OCI-LY3 (cell line): ENCODE data around the gene ERC2.

ENCODE experiments used
- H2AFZ ChIP-seq: fragments of 200-600, 300-600 bp; shearing (Covaris generic); 2 replicates; pipeline ENCODE4 v1.6.0; 2014; ENCODE audit warnings: antibody characterized with exemption, low read depth, low read length
- H3K27ac ChIP-seq: fragments of 200-600, 300-600 bp; sonication (generic); 2 replicates; pipeline ENCODE4 v1.5.1; 2014; ENCODE audit warnings: mild to moderate bottlenecking, low read length, moderate library complexity, mixed read lengths
- H3K27me3 ChIP-seq: fragments of 200-600, 300-600 bp; sonication (generic); 2 replicates; pipeline ENCODE4 v1.6.1; 2014; ENCODE audit warnings: low read depth, low read length, mixed read lengths
- H3K36me3 ChIP-seq: fragments of 200-600, 300-600 bp; sonication (generic); replicated peaks from 2 replicates; pipeline ENCODE3; 2014; ENCODE audit warnings: low read depth, low read length, mixed read lengths
- H3K4me1 ChIP-seq: fragments of 300-600, 200-600 bp; sonication (generic); 2 replicates; pipeline ENCODE4 v1.6.1; 2014; ENCODE audit warnings: low read length, mixed read lengths
- H3K4me2 ChIP-seq: fragments of 200-600, 300-600 bp; sonication (generic); 2 replicates; pipeline ENCODE4 v1.6.1; 2014; ENCODE audit warnings: low read length, mixed read lengths
- H3K4me3 ChIP-seq: fragments of 300-600, 200-600 bp; sonication (generic); 2 replicates; pipeline ENCODE4 v1.5.1; 2014; ENCODE audit warnings: antibody characterized with exemption, mild to moderate bottlenecking, low read length, moderate library complexity
- H3K79me2 ChIP-seq: fragments of 300-600, 200-600 bp; shearing (Covaris generic); 2 replicates; pipeline ENCODE4 v1.6.1; 2014; ENCODE audit warnings: mild to moderate bottlenecking, low read length, mixed read lengths
- H3K9ac ChIP-seq: fragments of 300-600, 200-600 bp; shearing (Covaris generic); 2 replicates; pipeline ENCODE4 v1.6.0; 2014; ENCODE audit warnings: mild to moderate bottlenecking, low read length, moderate library complexity
- H3K9me3 ChIP-seq: fragments of 200-600, 300-600 bp; shearing (Covaris generic); 2 replicates; pipeline ENCODE4 v1.6.1; 2014; ENCODE audit warnings: low read length, mixed read lengths; ENCODE audit not compliant: insufficient read depth
- H4K20me1 ChIP-seq: fragments of 200-600, 300-600 bp; sonication (generic); 2 replicates; pipeline ENCODE4 v1.6.1; 2016; ENCODE audit warnings: low read length, mixed read lengths; ENCODE audit not compliant: insufficient read depth
- EZH2phosphoT487 ChIP-seq: fragments of 200-600 bp; shearing (Covaris generic); IDR thresholded peaks from 2 replicates; pipeline ENCODE4 v1.6.1; 2018; ENCODE audit warnings: antibody characterized with exemption, mixed run types, low read depth
- TF ChIP-seq, protein P1 (sequence below): fragments of 200-600, 300-600 bp; sonication (generic); IDR thresholded peaks from 2 replicates; pipeline ENCODE4 v1.5.1; 2014; ENCODE audit warnings: antibody characterized with exemption, low read length, low read depth

ERC2 gene

GRCh38 chr3:55523471-55523870, 944.8 kb downstream of the ERC2 start:
- Histone ChIP-seq H3K9me3 (no peaks in the 10 kb centered on the region), H3K4me3 (no peak overlapping the region), H3K27ac (no peak overlapping the region), H3K9ac (no peak overlapping the region), H4K20me1 (no peaks in the 10 kb centered on the region), H3K79me2 (no peaks in the 10 kb centered on the region), H3K4me2 (no peak overlapping the region), H2AFZ (no peak overlapping the region), H3K36me3 (no peaks in the 10 kb centered on the region), H3K27me3 (0 out of 2 replicates have a peak, but pooled peaks cover 5% of the 10 kb centered on the region), H3K4me1 (no peaks in the 10 kb centered on the region)
- TF ChIP-seq, protein P1, sequence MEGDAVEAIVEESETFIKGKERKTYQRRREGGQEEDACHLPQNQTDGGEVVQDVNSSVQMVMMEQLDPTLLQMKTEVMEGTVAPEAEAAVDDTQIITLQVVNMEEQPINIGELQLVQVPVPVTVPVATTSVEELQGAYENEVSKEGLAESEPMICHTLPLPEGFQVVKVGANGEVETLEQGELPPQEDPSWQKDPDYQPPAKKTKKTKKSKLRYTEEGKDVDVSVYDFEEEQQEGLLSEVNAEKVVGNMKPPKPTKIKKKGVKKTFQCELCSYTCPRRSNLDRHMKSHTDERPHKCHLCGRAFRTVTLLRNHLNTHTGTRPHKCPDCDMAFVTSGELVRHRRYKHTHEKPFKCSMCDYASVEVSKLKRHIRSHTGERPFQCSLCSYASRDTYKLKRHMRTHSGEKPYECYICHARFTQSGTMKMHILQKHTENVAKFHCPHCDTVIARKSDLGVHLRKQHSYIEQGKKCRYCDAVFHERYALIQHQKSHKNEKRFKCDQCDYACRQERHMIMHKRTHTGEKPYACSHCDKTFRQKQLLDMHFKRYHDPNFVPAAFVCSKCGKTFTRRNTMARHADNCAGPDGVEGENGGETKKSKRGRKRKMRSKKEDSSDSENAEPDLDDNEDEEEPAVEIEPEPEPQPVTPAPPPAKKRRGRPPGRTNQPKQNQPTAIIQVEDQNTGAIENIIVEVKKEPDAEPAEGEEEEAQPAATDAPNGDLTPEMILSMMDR, result no peak
- no peak for TF ChIP-seq EZH2phosphoT487

DNA sequence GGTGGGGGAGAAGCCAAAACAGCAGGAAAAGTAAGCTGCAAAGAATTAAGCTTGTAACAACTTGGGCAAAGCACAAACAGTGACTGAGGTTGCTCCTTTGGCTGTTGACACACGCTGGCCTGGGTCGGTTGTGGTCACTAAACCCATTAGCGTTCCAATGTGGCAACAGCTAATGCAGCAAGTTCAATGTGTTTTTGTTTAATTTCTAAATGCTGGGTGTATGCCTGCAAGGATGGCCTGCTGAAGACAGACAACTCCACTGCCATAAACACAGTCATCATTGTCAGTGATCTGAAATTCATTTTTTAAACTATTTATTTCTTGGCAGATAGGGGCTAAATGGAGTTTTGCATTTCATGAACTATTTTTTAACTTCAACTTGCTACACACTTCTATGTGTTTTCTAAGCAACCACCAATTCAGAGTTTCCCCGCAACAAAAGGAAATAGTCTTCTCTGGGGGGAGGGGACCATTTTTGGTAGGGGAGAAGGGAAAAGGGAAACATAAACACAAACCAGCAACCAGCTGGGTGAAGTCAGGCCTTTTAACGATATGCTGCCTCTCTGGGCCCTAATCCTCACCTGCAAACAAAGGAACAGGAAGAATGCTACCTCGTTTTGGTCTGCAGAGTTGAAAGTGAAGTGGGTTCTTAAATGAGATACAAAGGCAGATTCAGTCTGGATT, 946.4 kb downstream of the ERC2 start:
- H3K27ac ChIP-seq, result no peak overlapping the region
- no peak overlapping the region for H3K4me2 ChIP-seq

DNA sequence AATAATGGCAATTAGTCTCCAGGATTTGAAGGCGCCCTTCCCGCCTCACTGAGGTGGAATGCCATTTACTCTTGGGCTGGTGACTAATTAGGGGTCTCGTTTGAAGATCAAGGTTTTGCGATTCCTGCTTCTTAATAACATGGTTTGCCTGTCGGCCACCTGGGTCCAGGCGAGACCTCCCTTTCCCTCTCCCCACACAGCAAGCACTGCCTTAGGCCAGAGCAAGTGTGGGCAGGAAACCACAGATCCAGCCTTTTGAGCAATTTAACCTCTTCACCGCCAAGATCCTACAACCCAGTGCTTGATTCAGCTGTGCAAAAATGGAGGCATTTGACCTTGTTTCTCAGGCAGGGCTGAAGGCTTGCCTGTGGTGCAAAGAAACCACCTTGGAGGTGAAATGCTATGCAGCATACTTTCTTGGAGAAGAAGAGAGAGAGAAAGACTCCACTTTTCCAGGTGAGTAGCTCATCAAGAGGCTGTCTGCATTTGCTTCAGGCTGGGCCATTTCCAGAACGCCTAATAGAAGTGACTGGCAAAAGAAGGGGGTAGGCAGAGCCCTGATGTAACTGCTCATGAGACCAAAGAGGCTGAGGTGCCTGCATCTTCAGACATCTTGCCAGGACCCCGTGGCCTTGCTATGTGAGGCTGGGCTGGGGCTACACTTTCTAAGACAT, 947.1 kb downstream of the ERC2 start:
- Histone ChIP-seq H3K27me3 (0 out of 2 replicates have a peak, but pooled peaks cover 2% of the 10 kb centered on the region), H3K79me2 (no peaks in the 10 kb centered on the region), H3K9me3 (no peaks in the 10 kb centered on the region), H3K27ac (no peak overlapping the region), H4K20me1 (no peaks in the 10 kb centered on the region), H3K9ac (no peak overlapping the region), H3K36me3 (no peaks in the 10 kb centered on the region), H2AFZ (no peak overlapping the region), H3K4me1 (no peaks in the 10 kb centered on the region; the same call in 1 of the 2 replicates), H3K4me2 (no peak overlapping the region), H3K4me3 (no peak overlapping the region)
- TF ChIP-seq, protein P1, result no peak
- TF ChIP-seq EZH2phosphoT487, result no peak

More for the DNA sequence above, 946.4 kb downstream of the ERC2 start:
- no peaks in the 10 kb centered on the region for H3K79me2 ChIP-seq
- TF ChIP-seq, protein P1, result no peak
- TF ChIP-seq EZH2phosphoT487, result no peak
- H2AFZ ChIP-seq, result no peak overlapping the region
- no peaks in the 10 kb centered on the region for H3K9me3 ChIP-seq
- H4K20me1 ChIP-seq, result no peaks in the 10 kb centered on the region
- no peak overlapping the region for H3K4me3 ChIP-seq
- H3K9ac ChIP-seq, result no peak overlapping the region
- no peaks in the 10 kb centered on the region; the same call in 1 of the 2 replicates for H3K4me1 ChIP-seq
- H3K27me3 ChIP-seq, result no peaks in the 10 kb centered on the region
- no peaks in the 10 kb centered on the region for H3K36me3 ChIP-seq

GRCh38 chr3:55519019-55519418, 949.2 kb downstream of the ERC2 start:
- Histone ChIP-seq H3K27me3 (peaks cover 15% of the 10 kb centered on the region), H4K20me1 (no peaks in the 10 kb centered on the region), H3K36me3 (no peaks in the 10 kb centered on the region), H3K9me3 (no peaks in the 10 kb centered on the region), H3K4me2 (no peak overlapping the region), H3K4me1 (no peaks in the 10 kb centered on the region; the same call in 1 of the 2 replicates), H3K27ac (no peak overlapping the region), H3K79me2 (no peaks in the 10 kb centered on the region), H3K9ac (no peak overlapping the region), H3K4me3 (no peak overlapping the region), H2AFZ (no peak overlapping the region)
- TF ChIP-seq EZH2phosphoT487, result no peak
- TF ChIP-seq, protein P1, result no peak
